Mononuclear cell (primary cell): ENCODE measurements around the gene LRIG1. TPM values are rescaled to one million over a fixed set of nuclear protein-coding genes. Genes with fewer than 3 reads are reported as not detected.

Source experiments
- H3K27me3 ChIP-seq: 2 replicates; pipeline ENCODE4 v1.6.0; 2011; ENCODE audit warnings: low read length, control low read depth; ENCODE audit not compliant: insufficient read depth
- H3K4me1 ChIP-seq: 2 replicates; pipeline ENCODE4 v1.5.1; 2011; ENCODE audit warnings: mild to moderate bottlenecking, low read length, control low read depth; ENCODE audit not compliant: insufficient read depth
- H3K4me3 ChIP-seq: 2 replicates; pipeline ENCODE4 v1.5.1; 2011; ENCODE audit warnings: mild to moderate bottlenecking, low read length, moderate library complexity
- H3K9me3 ChIP-seq: 2 replicates; pipeline ENCODE4 v1.5.1; 2011; ENCODE audit warnings: low read depth, mild to moderate bottlenecking, control low read depth, low read length
- total RNA-seq: library from RNA; depleted of rRNA; stranded (reverse); fragments of >200 nt; gene quantifications from one replicate; pipeline ENCODE4 v1.2.3, GENCODE V29; 2012

Gene LRIG1
- total RNA-seq, 1 donor = 21.4 TPM

GRCh38 chr3:66497985-66498671 is 2.7 kb downstream of the LRIG1 start:
- peaks cover 7% of the 10 kb centered on the region for H3K27me3 ChIP-seq
- H3K4me1 ChIP-seq = peaks cover 28% of the 10 kb centered on the region
- no peak overlapping the region for H3K4me3 ChIP-seq
- H3K9me3 ChIP-seq = no peaks in the 10 kb centered on the region

- Histone ChIP-seq H3K4me1 (peaks cover 28% of the 10 kb centered on the region), H3K9me3 (no peaks in the 10 kb centered on the region), H3K4me3 (no peak overlapping the region), H3K27me3 (peaks cover 5% of the 10 kb centered on the region)
These were observed 3.4 kb downstream of the LRIG1 start for GRCh38 chr3:66497288-66497984.

GRCh38 chr3:66496746-66497145 is 4.1 kb downstream of the LRIG1 start:
- Histone ChIP-seq H3K27me3 (no peaks in the 10 kb centered on the region), H3K4me3 (no peak overlapping the region), H3K4me1 (peaks cover 28% of the 10 kb centered on the region), H3K9me3 (no peaks in the 10 kb centered on the region)

GRCh38 chr3:66496301-66496700 is 4.5 kb downstream of the LRIG1 start:
- H3K4me1 ChIP-seq = peaks cover 25% of the 10 kb centered on the region
- no peak overlapping the region for H3K4me3 ChIP-seq

GRCh38 chr3:66495668-66496045 is 5.2 kb downstream of the LRIG1 start:
- no peaks in the 10 kb centered on the region for H3K9me3 ChIP-seq
- no peaks in the 10 kb centered on the region for H3K27me3 ChIP-seq
- peaks cover 26% of the 10 kb centered on the region for H3K4me1 ChIP-seq
- H3K4me3 ChIP-seq = no peak overlapping the region

More at GRCh38 chr3:66496301-66496700, 4.5 kb downstream of the LRIG1 start:
- Histone ChIP-seq H3K27me3 (no peaks in the 10 kb centered on the region), H3K9me3 (no peaks in the 10 kb centered on the region)

- no peak overlapping the region for H3K4me3 ChIP-seq
These were observed 5.7 kb downstream of the LRIG1 start for GRCh38 chr3:66494959-66495667.

GRCh38 chr3:66493458-66494099 is 7.2 kb downstream of the LRIG1 start:
- Histone ChIP-seq H3K27me3 (no peaks in the 10 kb centered on the region), H3K9me3 (no peaks in the 10 kb centered on the region), H3K4me1 (peaks cover 40% of the 10 kb centered on the region), H3K4me3 (no peak overlapping the region)

More at GRCh38 chr3:66494959-66495667, 5.7 kb downstream of the LRIG1 start:
- Histone ChIP-seq H3K9me3 (no peaks in the 10 kb centered on the region), H3K4me1 (peaks cover 32% of the 10 kb centered on the region), H3K27me3 (no peaks in the 10 kb centered on the region)

- Histone ChIP-seq H3K9me3 (no peaks in the 10 kb centered on the region), H3K27me3 (no peaks in the 10 kb centered on the region), H3K4me1 (peaks cover 45% of the 10 kb centered on the region), H3K4me3 (no peak overlapping the region)
These were observed 8.2 kb downstream of the LRIG1 start for GRCh38 chr3:66492672-66493071.

- H3K9me3 ChIP-seq = no peaks in the 10 kb centered on the region
- no peaks in the 10 kb centered on the region for H3K27me3 ChIP-seq
- H3K4me3 ChIP-seq = no peak overlapping the region
- peaks cover 45% of the 10 kb centered on the region for H3K4me1 ChIP-seq
These were observed 8.8 kb downstream of the LRIG1 start for GRCh38 chr3:66492071-66492470.

- Histone ChIP-seq H3K4me3 (no peak overlapping the region), H3K4me1 (peaks cover 44% of the 10 kb centered on the region), H3K9me3 (no peaks in the 10 kb centered on the region), H3K27me3 (no peaks in the 10 kb centered on the region)
These were observed 9.8 kb downstream of the LRIG1 start for GRCh38 chr3:66490984-66491383.

- H3K4me3 ChIP-seq = no peak overlapping the region
- H3K9me3 ChIP-seq = no peaks in the 10 kb centered on the region
- H3K4me1 ChIP-seq = peaks cover 37% of the 10 kb centered on the region
- no peaks in the 10 kb centered on the region for H3K27me3 ChIP-seq
These were observed 10.6 kb downstream of the LRIG1 start for GRCh38 chr3:66490214-66490613.

GRCh38 chr3:66489581-66489980 is 11.2 kb downstream of the LRIG1 start:
- H3K4me3 ChIP-seq = no peak overlapping the region
- no peaks in the 10 kb centered on the region for H3K27me3 ChIP-seq
- peaks cover 34% of the 10 kb centered on the region for H3K4me1 ChIP-seq
- no peaks in the 10 kb centered on the region for H3K9me3 ChIP-seq

GRCh38 chr3:66489115-66489514 is 11.7 kb downstream of the LRIG1 start:
- no peak overlapping the region for H3K4me3 ChIP-seq
- peaks cover 31% of the 10 kb centered on the region for H3K4me1 ChIP-seq
- no peaks in the 10 kb centered on the region for H3K27me3 ChIP-seq
- no peaks in the 10 kb centered on the region for H3K9me3 ChIP-seq

GRCh38 chr3:66488492-66488891 is 12.3 kb downstream of the LRIG1 start:
- Histone ChIP-seq H3K4me1 (peaks cover 35% of the 10 kb centered on the region), H3K4me3 (no peak overlapping the region), H3K9me3 (no peaks in the 10 kb centered on the region), H3K27me3 (no peaks in the 10 kb centered on the region)

- H3K4me3 ChIP-seq = no peak overlapping the region
- H3K9me3 ChIP-seq = no peaks in the 10 kb centered on the region
- no peaks in the 10 kb centered on the region for H3K27me3 ChIP-seq
- H3K4me1 ChIP-seq = peaks cover 41% of the 10 kb centered on the region
These were observed 13.4 kb downstream of the LRIG1 start for GRCh38 chr3:66487465-66487864.
